Anterior cingulate cortex (tissue), 58 donors: Measurements from ENCODE around the gene DYTN.
"Not testable (repeated sequence)": the region's sequence is repeated elsewhere in the genome, so short reads cannot be mapped to it uniquely, and the experiment has no call there.

ENCODE experiments used
- DNase-seq, 58 donors: peaks; one replicate each; lab custom pipeline; 2025; lab: John Stamatoyannopoulos, UW

The DYTN gene, protein sequence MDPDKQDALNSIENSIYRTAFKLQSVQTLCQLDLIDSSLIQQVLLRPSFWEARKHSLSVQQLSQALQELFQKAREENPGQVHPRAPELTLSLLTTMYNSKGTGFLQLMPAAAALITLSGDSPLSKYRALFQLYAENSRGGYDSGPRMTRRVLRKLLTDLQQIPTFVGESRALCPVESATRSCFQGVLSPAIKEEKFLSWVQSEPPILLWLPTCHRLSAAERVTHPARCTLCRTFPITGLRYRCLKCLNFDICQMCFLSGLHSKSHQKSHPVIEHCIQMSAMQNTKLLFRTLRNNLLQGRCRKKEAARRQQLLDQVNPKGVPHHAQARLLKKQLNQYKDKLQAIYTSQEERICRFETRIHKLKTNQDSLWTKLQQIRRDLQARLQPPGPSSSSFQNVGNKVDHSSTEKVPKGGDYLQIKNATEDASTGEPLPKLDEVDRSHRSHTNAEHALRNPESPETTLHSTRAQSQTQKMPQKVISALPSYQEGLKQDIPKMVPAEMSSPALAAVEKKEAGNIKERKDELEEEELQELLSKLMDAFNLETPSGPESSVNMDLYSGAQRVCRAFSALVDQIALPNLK

DNA sequence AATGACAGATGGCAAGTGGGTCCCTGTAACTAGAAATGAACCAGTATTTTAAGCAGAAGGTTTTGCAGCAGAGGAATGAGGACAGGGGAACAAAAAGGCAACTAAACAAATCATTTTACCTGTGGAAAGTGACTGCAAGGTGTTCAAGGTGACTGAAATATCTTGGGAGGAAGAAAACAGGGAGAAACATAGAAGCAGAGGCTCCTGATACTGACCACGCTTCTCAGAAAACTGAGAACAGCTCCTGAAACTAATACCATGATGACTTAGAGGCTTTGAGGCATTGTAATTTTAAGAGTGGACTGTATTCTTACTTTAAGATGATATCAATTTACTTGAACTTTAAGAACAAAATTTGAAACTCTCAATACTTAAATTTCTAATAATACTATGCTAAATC lies at the start of gene DYTN:
DYTN (minus strand) TSS at position 101 of the 400 bp plus-strand sequence. CDS start 117 bp downstream, outside the sequence.
- no peak for DNase-seq

DNA sequence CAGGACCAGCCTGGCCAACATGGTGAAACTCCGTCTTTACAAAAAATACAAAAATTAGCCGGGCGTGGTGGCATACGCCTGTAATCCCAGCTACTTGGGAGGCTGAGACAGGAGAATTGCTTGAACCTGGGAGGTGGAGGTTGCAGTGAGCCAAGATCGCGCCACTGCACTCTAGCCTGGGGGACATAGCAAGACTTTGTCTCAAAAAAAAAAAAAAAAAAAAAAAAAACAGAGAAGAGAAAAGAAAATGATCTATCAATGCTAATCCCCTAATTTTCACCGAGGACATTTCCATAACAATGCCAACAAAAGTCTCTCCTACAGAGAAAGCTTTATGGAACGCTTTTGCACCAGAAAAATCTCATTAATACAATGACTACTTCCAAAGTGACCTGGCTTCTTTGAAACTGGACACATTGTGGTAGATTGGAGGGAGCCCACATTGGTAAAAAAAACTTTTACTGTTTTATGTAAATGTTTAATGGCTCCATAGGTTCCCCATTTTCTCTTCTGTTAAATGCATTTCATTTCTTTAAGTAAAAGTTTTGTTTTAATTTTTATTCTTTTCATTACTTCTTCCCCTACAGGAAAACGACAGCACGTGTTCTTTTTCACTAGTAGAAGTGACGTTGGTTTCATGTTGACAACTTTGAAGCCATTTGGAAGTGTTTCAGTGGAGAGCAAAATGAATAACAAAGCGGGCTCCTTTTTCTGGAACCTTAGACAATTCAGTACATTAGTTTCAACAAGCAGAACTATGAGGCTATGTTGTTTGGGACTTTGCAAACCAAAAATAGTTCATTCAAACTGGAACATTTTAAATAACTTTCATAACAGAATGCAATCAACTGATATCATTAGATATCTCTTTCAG lies 48.1 kb upstream of the DYTN start:
- no peak for DNase-seq

DNA sequence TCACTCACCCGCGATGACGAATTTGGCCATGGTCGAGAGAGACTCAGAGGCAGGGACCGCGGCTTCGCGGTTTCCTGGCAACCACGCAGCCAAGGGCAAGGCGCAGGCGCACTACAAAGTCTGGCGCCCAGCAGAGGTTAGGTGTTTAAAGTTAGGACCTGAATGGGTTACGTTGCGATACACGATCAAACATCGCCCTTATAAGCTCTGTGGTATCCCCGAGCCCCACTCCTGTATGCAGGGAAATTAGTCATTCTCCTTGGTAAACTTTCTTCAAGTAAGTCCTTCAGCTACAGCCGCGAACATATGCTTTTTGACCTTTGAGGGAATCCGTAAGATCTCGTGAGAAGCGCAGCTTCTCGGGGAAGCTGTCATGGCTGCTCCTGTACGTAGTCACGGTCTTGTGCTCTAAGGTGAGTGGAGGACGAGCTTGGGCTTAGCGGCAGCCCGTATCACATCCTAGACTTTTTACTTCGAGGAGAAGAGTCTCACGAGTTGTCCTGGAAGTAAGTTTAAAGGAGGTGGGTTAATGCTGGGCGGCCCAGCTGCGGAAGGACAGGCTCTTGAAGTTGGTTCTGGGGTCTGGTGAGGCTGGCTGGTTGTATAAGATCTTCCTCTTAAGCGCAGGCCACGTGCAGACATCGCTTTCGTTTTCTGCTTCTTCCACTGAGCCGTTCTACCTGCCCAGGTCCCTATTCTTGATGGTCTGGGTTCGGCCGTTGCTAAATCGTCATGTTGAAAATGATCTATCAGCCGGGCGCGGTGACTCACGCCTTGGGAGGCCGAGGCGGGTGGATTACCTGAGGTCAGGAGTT lies 47.3 kb upstream of the DYTN start, which contains the start of the genes FASTKD2 and MDH1B:
FASTKD2 (plus strand) TSS at position 365 of the 815 bp plus-strand sequence. CDS start 1,088 bp downstream, outside the sequence.
MDH1B (minus strand) TSS at position 87 of the 815 bp plus-strand sequence; CDS start at position 30, 57 bp downstream.
- DNase-seq, result peak in 57 of 58 donors; percentile 23 to 96 (median 80)

DNA sequence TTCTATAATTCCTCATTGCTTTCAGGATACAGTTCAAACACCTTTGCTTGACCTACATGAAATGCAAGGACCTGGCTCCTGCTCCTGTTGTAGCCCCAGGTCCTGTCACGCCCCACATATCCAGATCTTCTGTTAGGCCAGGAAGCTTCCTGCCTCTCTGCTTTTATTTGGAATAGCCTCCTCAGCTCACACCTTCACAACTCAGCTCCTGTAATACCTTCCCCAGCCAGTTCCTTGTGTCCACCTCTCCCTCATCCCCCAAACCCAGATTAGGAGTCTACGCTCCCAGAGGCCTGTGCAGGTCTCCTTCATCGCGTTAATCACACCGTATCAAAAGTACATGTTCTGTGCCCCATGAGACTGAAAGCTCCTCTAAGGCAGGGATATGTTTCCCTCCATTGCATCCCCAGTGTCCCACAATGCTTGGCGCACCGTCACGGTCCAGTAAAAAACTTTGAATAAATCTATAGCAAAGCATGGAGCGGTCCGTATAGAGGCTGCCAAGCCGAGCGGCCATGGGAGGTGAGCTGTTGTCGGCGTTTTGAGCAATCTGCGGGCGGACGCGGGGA lies 46.6 kb upstream of the DYTN start:
- peak in 4 of 58 donors; percentile 26 to 62 (median 33) for DNase-seq

DNA sequence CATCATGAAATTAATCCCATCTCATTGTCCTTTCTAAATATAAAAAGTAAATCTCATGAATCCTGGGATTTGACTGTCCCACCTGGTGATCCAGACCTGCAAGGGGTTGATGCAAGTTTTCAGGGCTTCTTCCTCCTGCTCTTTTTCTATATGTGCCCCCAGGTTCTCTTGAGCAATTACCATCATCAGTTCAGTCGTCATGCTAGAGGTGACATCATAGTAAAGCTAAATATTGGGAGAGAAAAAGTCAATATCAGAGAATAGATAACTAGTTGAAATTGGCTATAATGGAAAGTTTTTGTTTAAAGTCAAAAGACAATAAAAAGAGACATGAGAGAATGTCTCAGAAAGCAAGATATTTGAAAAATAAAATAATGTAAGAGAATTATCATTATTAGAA lies 38.6 kb upstream of the DYTN start:
- no peak for DNase-seq

DNA sequence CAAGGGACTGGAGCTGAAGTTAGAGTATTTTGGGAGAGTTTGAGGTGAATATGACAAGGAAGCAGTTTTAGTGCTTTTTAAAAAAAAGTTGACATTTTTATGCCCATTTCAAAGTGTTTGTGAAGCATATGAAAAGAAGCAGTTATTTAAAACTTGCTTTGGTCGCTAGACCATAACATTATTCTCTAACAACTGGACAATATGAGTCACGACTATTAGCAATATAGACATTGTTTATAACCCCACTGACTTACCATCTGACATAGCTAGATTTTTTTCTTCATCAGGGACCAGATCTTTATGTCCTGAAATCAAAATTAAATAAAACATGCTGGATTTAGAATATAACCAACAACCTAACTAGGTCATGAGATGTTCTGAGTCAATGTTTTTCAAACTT lies 22.6 kb upstream of the DYTN start:
- DNase-seq, result no peak

DNA sequence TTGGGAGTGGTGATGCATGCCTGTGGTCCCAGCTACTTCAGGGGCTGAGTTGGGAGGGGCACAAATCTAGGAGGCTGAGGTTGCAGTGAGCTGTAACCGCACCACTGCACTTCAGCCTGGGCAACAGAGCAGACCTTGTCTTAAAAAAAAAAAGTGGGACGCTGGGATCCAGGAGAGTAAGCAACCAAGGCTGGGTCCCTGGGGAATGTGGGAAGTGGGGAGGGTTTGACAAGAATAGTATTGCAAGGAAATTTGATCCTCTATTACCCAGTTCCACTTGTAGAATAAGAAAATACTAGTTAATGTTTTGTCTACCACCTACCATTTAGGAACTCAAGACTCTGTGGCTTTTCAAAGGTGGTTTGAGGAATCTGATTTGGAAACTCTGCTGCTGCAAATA lies 21.1 kb upstream of the DYTN start:
- DNase-seq, result no peak

DNA sequence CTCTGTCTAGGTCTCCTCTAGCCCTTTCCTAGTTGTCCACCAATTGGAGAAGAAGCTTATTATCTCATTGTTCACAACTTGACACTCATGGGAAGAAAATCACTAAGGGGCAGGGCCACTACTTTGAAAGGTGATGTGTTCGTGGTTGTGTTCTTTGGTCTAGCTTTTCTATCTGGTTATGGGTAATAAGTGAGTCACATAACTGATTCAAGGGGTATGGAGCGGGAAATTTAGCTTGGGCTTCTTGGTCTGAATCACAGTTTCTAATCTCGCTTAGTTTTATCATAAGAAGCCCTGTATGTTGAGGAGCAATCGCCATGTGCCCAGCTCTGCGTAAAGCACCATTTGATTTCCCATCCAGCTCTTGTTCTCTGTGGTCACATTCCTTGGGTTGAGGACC lies 18.7 kb upstream of the DYTN start:
- no peak for DNase-seq

DNA sequence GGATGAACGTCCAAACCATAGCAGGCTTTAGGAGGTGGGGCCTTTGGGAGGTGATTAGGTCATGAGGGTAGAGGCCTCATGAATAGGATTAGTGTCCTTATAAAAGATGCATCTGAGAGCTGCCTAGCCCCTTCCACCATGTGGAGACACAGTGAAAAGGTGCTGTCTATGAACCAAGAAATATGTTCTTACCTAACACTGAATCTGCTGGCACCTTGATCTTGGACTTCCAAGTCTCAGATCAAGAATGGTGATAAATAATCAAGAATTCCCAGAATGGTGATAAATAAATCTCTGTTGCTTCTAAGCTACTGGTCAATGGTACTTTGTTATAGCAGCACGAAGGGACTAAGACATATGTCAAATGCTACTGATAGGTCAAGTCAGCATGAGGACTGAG lies 15.1 kb upstream of the DYTN start:
- no peak for DNase-seq

DNA sequence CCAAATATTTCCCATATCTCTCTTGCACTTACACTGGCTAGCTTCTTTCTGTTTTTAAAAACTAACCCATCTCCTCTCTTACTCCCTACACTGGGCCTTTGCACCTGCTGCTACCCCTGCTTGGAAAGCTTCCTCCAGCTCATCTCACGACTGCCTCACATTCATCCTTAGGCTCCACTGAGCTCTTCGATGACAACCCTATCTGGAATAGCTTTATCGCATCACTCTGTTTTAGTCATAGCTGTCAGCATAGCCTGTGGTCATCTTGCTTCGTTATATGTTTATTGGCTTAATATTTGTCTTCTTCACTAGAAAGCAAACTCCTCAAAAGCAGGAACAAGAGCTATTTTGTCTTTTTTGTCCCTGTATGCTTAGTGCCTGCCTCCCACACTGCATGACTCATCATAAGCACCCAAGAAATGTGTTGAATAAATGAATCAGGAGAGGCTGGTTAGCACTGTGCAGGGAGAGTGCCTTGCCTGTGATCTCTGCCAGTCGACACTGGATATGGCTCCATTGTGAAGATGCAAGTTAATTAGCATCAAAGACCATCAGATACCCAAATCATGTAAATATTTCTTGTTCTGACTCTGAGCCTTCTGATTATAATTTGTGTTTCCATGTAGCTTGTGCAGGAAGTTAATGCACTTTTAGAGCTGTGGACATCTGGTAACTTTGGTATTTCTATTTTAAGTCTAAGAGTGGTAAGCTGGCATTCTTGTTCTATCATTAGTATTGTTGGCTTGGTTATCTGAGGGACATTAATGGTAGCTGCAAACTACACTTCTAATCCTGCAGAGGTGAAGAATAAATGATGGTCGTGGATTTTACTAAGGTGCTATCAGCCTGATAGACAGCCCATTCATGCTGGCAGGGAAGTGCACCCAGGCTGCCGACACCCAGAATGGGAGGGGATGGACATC lies 10.3 kb upstream of the DYTN start:
- DNase-seq, result peak in 26 of 58 donors; percentile 1 to 58 (median 14)

DNA sequence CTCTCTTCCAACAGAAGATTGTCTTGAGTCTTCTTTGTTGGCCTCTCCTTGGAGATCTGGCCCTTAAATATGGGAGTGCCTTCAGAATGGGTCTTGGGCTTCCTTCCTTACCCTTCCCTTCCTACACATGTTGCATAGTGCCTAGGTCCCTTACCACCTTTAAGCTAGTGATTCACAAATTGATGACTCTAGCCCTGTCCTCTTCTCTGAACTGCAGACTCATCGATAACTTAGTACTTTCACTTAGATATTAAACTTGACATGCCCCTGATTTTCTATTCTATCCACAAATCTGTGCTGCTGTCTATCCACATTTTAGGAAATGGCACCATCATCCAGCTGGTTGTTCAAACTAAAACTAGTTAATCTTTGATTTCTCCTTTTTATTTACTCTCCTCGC lies 9.1 kb upstream of the DYTN start:
- no peak for DNase-seq

DNA sequence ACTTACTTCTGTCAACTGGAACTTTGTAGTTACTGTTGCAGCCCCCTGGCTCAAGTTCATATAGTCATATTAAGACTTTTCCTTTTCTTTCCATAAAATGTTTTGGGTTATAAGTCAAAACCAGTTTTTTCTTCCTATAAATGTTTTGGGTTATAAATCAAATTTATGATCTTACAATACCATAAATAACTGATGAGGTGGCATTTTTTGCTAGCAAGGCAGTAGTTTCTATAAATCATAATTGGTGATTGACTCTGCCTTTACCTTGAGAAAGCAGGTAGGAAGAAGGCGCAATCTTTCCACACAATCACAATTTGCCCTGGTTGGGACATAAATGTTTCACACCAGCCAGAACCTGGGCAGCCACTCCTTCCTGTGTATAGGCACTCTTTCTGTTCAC lies 5.1 kb upstream of the DYTN start:
- DNase-seq, result no peak

DNA sequence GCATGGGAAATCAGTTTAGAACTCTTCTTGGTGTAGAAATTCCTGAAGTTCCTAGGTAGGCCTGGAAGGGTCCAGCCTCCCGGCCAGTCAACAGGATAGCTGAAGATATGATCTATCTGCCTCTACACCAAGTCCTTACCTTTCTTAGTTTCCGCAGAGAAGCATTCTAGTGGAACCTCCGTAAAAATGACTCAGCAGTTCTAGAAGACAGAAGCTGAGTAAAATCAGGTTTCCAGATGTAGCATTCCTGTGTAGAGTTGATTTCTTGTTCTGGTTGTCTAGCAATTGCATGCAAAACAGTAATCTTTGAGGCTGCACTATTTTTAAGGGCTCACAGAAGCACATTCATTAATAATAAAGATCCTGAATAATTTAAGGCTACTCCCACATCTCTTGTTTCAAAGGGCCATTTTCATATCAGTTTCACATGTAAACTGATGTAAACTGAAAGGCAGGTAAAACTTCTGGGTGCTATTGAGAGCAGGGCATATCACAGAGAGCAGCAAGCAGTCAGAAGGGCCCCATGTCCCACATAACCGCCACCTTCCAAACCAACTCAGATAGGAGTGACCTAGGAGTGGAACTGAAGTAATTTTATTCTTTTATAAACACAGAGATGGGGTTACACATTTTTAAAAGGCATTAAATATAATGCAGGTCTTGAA lies 3.2 kb upstream of the DYTN start:
- DNase-seq, result no peak

DNA sequence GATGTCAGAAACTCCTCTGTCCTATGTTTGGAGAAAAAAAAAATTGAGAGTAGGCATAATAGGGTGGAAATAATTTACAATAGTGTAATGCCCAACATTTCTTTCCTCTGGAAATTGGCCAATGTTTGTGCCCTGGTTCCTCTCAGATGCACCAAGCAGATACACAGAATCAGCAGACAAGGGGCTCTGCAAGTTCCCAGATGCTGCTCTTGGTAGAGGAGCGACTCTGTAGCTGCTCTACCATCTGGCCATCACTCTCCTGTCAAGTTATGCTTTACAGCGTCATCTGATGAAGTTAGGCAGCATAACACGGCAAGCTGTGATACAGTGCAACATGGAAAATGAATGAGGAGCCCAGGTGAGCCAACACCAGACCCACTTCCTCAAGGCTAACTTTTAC lies 1.6 kb downstream of the DYTN start:
- DNase-seq, result no peak

DNA sequence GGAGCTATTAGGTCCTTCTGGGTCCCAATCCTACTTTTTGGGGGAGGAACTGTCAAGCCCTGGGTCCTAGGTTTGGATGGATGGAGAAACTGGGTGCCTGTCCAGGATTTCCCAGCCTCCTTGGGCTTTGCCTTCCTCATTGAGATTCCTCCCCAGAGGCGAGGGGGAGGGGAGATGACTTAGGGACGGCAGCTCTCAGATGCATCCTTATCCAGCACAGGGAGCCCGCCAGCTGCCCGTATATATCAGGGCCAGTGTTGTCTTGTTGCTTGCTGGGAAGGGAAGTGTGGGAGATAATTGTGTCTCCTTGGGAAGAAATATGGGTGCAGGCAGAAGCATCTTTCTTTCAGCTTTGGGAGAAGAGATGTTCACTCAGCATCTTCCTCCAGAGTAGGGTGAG lies 3.0 kb downstream of the DYTN start:
- not testable (repeated sequence) for DNase-seq

DNA sequence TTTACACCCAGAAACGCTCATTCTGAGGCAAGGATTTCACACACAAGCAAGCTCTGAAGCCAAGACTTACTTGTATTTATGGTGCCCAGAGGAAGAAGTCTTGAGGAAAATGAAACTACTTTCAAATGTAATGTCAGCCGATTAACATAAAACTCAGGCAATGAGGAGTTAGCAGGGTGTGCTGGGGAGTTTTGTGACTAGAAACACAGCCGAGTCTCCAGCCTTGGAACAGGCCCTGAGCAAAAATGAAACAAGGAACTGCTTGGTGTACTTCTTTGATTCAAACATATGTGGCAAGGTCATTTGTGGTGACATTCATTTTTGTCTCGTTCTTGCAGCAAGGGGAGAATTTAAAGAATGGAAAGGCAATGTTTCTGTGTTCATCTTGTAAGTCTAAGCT lies 4.5 kb downstream of the DYTN start:
- DNase-seq, result peak in 1 of 58 donors; percentile 4

DNA sequence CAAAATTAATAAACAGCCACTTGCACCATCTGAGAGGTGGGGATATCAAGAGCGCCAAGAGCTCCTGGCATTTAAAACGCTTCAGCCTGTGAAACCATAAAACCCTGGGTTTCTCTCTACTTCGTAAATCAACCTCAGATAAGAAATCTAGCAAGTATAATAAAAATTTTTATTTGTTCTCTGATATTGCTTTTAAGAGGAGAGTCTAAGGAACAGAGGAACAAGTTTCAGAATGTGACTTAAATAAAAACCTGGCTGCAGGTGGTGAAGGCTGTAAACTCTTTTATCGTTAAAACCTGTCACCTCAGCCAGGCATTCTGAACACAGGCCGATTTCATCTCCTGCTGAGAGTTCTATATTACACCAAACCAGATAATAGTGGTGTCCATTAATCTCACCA lies 9.9 kb downstream of the DYTN start:
- no peak for DNase-seq

DNA sequence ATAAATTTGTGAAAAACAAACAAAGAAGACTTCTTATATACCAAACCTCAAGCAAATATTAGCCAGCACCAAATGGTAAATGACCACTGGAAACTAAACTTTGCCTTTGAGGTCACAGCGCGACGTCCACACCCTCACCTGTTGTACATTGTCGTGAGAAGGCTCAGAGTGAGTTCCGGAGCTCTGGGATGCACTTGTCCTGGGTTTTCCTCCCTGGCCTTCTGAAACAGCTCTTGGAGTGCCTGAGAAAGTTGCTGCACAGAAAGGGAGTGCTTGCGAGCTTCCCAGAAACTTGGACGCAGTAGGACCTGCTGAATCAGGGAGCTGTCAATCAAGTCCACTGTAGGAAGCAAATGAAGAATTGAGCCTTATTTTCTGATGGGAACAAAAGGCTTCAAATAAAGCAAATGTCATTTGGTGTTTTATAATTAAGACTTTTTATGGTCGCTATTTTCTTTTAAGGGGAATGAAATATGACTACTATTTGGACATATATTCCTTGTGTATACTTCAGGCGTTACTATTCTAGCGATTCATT lies 11.0 kb downstream of the DYTN start:
- DNase-seq, result no peak
